AG09309 (cell line): Measurements from ENCODE around the gene CD79A.

Experiments
- DNase-seq: peaks from one replicate; pipeline ENCODE4 v3.0.0-alpha.2; 2010; ENCODE audit warnings: low read depth
- H3K4me3 ChIP-seq: 2 replicates; pipeline ENCODE4 v1.5.1; 2011; ENCODE audit warnings: mild to moderate bottlenecking, low read depth, low read length, moderate library complexity; ENCODE audit not compliant: control insufficient read depth
- CTCF ChIP-seq: IDR thresholded peaks from 2 replicates; pipeline ENCODE4 v1.5.1; 2011; ENCODE audit warnings: mild to moderate bottlenecking, low read depth, low read length, inconsistent platforms; ENCODE audit not compliant: insufficient read depth, control insufficient read depth; ENCODE audit errors: missing control alignments

The CD79A gene

DNA sequence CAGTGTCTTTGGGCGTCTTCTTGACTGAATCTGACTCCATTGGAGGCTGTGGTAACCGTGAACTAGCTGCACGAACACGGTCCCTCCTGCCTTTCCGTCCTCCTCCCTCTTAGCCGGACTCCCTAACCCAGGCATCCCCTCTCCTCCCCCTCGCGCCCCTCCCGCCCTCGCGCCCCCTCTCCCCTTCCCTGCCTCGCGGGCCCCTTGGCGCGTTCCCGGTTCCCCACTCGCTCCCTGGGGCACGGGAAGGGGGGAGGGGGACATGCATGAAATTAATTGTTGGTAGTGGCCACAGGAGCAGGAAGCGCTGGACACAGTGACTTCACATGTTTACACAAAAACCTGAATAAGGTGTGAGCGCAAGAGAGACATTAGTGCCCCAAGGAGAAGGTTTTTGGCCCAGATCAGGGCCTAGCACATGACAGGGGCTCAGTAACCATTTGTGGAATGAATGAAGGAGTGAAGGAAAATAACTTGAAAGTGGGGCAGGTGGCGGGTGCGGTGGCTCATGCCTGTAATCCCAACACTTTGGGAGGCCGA is 32.0 kb upstream of the CD79A start:
- no peak for DNase-seq
- no peak overlapping the region for H3K4me3 ChIP-seq
- TF ChIP-seq CTCF, result no peak

DNA sequence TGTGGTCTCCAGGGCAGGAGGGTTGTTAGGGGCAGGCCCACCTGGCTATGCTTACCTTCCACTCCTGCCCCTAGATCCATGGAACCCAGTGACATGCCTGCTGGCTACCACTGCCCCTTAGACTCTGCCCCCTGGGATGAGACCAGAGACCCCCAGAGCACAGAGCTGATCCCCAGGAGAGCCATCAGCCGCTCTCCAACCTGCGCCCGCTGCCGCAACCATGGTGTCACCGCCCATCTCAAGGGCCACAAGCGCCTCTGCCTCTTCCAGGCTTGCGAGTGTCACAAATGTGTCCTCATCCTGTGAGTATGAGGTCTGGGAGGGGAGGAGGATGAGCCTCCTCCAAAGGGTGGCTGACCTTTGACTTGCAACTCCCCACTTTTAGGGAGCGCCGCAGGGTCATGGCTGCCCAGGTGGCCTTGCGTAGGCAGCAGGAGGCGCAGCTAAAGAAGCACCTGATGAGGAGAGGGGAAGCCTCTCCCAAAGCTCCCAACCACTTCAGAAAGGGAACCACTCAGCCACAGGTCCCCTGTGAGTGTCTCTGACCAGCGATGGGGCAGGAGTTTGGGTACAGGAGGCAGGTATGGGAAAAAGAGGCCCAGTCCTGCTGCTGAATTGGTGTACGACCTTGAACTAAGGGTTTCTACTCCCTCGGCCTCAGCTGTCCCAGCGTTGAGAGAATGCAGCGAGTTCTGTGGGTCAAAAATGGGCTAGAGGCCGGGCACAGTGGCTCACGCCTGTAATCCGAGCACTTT is 29.6 kb upstream of the CD79A start:
- DNase-seq, result no peak
- H3K4me3 ChIP-seq, result no peak overlapping the region
- TF ChIP-seq CTCF, result no peak

GRCh38 chr19:41848666-41849065 is 28.4 kb upstream of the CD79A start:
- no peak for TF ChIP-seq CTCF
- no peak overlapping the region for H3K4me3 ChIP-seq
- no peak for DNase-seq

- H3K4me3 ChIP-seq, result no peak overlapping the region
- TF ChIP-seq CTCF, result no peak
- DNase-seq, result no peak
Measured at GRCh38 chr19:41849067-41849466, 28.0 kb upstream of the CD79A start.

GRCh38 chr19:41850381-41850780 is 26.7 kb upstream of the CD79A start:
- H3K4me3 ChIP-seq, result no peak overlapping the region
- no peak for DNase-seq
- no peak for TF ChIP-seq CTCF

GRCh38 chr19:41851456-41851855 is 25.6 kb upstream of the CD79A start:
- no peak overlapping the region for H3K4me3 ChIP-seq
- no peak for DNase-seq
- TF ChIP-seq CTCF, result no peak
